Panc1 (cell line): ENCODE results near the gene C19orf47. TPM values are rescaled to one million over a fixed set of nuclear protein-coding genes. Genes with fewer than 3 reads are reported as not detected.

Source experiments
- ATAC-seq: fragments of 200-7000 bp; cut with Tn5 transposase; 2 replicates; pipeline ENCODE4 v1.9.1; 2020; ENCODE audit warnings: mild to moderate bottlenecking, moderate library complexity
- BruUV-seq: library from RNA; stranded (reverse); fragments of 400-500 nt; replicated peaks from 2 replicates; lab custom pipeline; 2021; lab: Mats Ljungman, UMichigan
- CTCF ChIA-PET: fragments of 300-600 bp; sonication (Branson Sonifier 250); formaldehyde crosslinking; loops from one replicate; lab custom pipeline; 2022; ENCODE audit warnings: antibody characterized with exemption; lab: Charles Lee
- POLR2A ChIA-PET: fragments of 300-600 bp; sonication (Branson Sonifier 250); formaldehyde crosslinking; loops from one replicate; lab custom pipeline; 2022; ENCODE audit warnings: antibody characterized with exemption; lab: Charles Lee
- DNase-seq: peaks from one replicate; pipeline ENCODE4 v3.0.0-alpha.2; 2010; ENCODE audit warnings: low read depth, low spot score
- H3K27ac ChIP-seq: 2 replicates; pipeline ENCODE4 v1.5.1; 2011; ENCODE audit warnings: mild to moderate bottlenecking, low read length, inconsistent platforms
- H3K27me3 ChIP-seq: fragments of 200-500 bp; sonication (Bioruptor generic); 2 replicates; pipeline ENCODE4 v1.6.0; 2014; ENCODE audit warnings: low read length, inconsistent platforms; ENCODE audit not compliant: control insufficient read depth, insufficient read depth
- H3K36me3 ChIP-seq: fragments of 200-500 bp; sonication (Bioruptor generic); 2 replicates; pipeline ENCODE4 v1.5.1; 2014; ENCODE audit warnings: inconsistent platforms, mild to moderate bottlenecking, low read length, moderate library complexity; ENCODE audit not compliant: control insufficient read depth, insufficient read depth
- H3K4me1 ChIP-seq: 2 replicates; pipeline ENCODE4 v1.5.1; 2011; ENCODE audit warnings: inconsistent platforms, mild to moderate bottlenecking, low read length, moderate library complexity; ENCODE audit not compliant: control insufficient read depth, insufficient read depth
- H3K4me3 ChIP-seq, 2 experiments: 2 replicates each; pipeline ENCODE4 v1.5.1; 2011 to 2012; ENCODE audit warnings: low read depth in 2 of 2, low read length in 2 of 2, mild to moderate bottlenecking in 2 of 2, inconsistent platforms in 1 of 2, moderate library complexity in 1 of 2
- H3K9me3 ChIP-seq: fragments of 200-500 bp; sonication (Bioruptor generic); 2 replicates; pipeline ENCODE4 v1.5.1; 2014; ENCODE audit warnings: low read depth, mild to moderate bottlenecking, inconsistent platforms, low read length, moderate library complexity; ENCODE audit not compliant: control insufficient read depth, insufficient read depth
- POLR2AphosphoS5 ChIP-seq: IDR thresholded peaks from 2 replicates; pipeline ENCODE4 v1.6.1; 2012; ENCODE audit warnings: mild to moderate bottlenecking, low read depth, low read length, moderate library complexity
- SIN3A ChIP-seq: IDR thresholded peaks from 2 replicates; pipeline ENCODE4 v1.6.1; 2012; ENCODE audit warnings: low read depth, mild to moderate bottlenecking, low read length, moderate library complexity, borderline replicate concordance; ENCODE audit not compliant: insufficient read depth
- TCF7L2 ChIP-seq: IDR thresholded peaks from 2 replicates; pipeline ENCODE4 v1.6.1; 2011; ENCODE audit warnings: mild to moderate bottlenecking, low read depth, low read length, inconsistent platforms
- in situ Hi-C: cut with HindIII; loops from 2 replicates; pipeline ENCODE4 v1.10.0; 2016; ENCODE audit warnings: low sequenced_read_pairs, low pct_unique_long_range_greater_than_20kb
- intact Hi-C: fragments of 100-400 bp; cut with micrococcal nuclease; formaldehyde crosslinking; loops from one replicate; pipeline ENCODE4 v1.10.0; 2022; ENCODE audit not compliant: unreplicated experiment
- total RNA-seq: library from RNA; stranded (reverse); gene quantifications from one replicate; pipeline ENCODE4 v1.2.1, GENCODE V29; 2021; ENCODE audit not compliant: unreplicated experiment
- TF ChIP-seq, protein P1 (sequence below), 2 experiments: IDR thresholded peaks; 2 replicates each; pipeline ENCODE4 v1.6.1; 2011 to 2012; ENCODE audit warnings: low read depth in 2 of 2, control low read depth in 1 of 2, low read length in 1 of 2, mild to moderate bottlenecking in 1 of 2, moderate library complexity in 1 of 2; ENCODE audit not compliant: insufficient read depth in 1 of 2
- TF ChIP-seq, protein P2 (sequence below): fragments of 450-650 bp; IDR thresholded peaks from 2 replicates; pipeline ENCODE4 v1.5.1; 2017; ENCODE audit warnings: mild to moderate bottlenecking

The C19orf47 gene
- total RNA-seq, 1 experiment from 2014 or later, result 29.0 TPM

DNA sequence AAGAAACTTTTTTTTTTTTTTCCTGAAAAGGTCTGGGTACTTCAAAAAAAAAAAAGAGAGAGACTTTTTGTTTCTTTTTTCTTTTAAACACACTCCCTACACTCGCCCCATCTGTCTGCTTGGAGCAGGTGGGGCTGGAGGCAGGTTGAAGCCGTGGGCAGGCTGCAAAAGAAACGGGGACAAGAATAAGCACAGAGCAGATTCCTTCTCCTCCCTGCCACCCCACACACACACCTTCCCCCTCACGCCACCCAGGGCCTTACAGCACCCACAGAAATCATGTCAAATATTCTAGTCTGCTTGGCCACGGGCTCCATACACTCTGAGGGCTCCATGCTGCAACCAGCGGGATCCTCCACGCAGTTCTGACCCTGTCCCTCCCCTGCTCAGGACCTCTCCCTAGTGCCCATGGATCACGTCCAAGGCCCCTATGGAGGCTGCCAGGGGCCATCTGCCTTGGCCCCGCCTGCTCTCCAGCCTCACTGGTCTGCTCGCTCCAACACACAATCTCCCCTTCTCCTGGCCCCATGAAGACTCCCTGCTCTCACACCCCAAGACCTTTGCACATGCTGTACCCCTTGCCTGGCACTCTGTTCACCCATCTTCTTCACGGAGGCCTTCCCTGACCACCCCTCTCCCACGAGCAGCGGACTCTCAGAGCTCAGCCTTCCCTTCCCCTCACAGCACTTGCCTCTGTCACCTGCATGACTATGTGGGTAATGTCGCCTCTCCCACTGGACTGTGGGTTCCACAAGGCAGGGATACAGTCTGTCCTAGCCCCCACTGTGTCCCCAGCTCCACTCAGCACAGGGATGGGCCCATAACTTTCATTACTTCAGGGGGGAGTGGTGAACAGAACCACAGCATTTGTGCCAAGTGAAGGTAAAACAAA, 74.5 kb downstream of the C19orf47 start:
- TSS peak; percentile 5 for BruUV-seq
- Histone ChIP-seq H3K4me1 (peaks cover 26% of the 10 kb centered on the region), H3K36me3 (no peaks in the 10 kb centered on the region), H3K27ac (no peak overlapping the region), H3K4me3 (no peak overlapping the region), H3K27me3 (no peaks in the 10 kb centered on the region), H3K9me3 (no peaks in the 10 kb centered on the region)
- TF ChIP-seq, protein P1, sequence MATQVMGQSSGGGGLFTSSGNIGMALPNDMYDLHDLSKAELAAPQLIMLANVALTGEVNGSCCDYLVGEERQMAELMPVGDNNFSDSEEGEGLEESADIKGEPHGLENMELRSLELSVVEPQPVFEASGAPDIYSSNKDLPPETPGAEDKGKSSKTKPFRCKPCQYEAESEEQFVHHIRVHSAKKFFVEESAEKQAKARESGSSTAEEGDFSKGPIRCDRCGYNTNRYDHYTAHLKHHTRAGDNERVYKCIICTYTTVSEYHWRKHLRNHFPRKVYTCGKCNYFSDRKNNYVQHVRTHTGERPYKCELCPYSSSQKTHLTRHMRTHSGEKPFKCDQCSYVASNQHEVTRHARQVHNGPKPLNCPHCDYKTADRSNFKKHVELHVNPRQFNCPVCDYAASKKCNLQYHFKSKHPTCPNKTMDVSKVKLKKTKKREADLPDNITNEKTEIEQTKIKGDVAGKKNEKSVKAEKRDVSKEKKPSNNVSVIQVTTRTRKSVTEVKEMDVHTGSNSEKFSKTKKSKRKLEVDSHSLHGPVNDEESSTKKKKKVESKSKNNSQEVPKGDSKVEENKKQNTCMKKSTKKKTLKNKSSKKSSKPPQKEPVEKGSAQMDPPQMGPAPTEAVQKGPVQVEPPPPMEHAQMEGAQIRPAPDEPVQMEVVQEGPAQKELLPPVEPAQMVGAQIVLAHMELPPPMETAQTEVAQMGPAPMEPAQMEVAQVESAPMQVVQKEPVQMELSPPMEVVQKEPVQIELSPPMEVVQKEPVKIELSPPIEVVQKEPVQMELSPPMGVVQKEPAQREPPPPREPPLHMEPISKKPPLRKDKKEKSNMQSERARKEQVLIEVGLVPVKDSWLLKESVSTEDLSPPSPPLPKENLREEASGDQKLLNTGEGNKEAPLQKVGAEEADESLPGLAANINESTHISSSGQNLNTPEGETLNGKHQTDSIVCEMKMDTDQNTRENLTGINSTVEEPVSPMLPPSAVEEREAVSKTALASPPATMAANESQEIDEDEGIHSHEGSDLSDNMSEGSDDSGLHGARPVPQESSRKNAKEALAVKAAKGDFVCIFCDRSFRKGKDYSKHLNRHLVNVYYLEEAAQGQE (IDR thresholded peaks at IDR 0.05; ENCODE audit: insufficient read depth in 1 of 2, low read depth in 2 of 2, low read length in 1 of 2), result no peak
- TF ChIP-seq, protein P2, sequence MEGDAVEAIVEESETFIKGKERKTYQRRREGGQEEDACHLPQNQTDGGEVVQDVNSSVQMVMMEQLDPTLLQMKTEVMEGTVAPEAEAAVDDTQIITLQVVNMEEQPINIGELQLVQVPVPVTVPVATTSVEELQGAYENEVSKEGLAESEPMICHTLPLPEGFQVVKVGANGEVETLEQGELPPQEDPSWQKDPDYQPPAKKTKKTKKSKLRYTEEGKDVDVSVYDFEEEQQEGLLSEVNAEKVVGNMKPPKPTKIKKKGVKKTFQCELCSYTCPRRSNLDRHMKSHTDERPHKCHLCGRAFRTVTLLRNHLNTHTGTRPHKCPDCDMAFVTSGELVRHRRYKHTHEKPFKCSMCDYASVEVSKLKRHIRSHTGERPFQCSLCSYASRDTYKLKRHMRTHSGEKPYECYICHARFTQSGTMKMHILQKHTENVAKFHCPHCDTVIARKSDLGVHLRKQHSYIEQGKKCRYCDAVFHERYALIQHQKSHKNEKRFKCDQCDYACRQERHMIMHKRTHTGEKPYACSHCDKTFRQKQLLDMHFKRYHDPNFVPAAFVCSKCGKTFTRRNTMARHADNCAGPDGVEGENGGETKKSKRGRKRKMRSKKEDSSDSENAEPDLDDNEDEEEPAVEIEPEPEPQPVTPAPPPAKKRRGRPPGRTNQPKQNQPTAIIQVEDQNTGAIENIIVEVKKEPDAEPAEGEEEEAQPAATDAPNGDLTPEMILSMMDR, result no peak
- TF ChIP-seq TCF7L2 (no peak), SIN3A (no peak), POLR2AphosphoS5 (no peak)
- ATAC-seq (peak; percentile 2), DNase-seq (no peak)
- ChIA-PET POLR2A (interaction anchor here (0.6 kb wide), 3 partner anchors 42 to 702 kb away, joined by 3 to 9 read pairs (median 6); no protein-coding TSS in a partner anchor), CTCF (interaction anchor here (0.5 to 7.0 kb wide), 4 partner anchors 31 to 930 kb away, joined by 3 to 99 read pairs (median 4); no protein-coding TSS in a partner anchor)
- intact Hi-C loops, result no loop called here
- in situ Hi-C loops, result no loop called here

DNA sequence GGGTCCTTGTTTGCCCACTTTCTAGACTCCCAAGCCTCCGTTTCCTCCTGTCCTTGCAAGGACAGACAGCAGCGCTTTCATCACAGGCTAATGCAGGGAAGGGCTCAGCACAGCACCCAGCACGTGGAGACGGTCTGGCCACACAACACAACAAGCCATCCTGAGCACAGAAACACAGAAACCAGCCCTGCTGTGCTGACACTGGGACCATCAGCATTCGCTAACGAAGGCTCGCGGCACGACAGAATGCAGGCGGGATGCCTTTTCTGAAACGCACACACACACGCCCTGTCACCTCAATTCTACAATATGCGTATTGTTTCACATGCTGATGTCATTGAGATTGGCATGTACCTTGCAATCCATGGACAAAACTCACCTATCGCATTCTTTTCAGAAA, 75.9 kb downstream of the C19orf47 start:
- ATAC-seq, result no peak
- H3K27me3 ChIP-seq, result no peaks in the 10 kb centered on the region
- H3K4me3 ChIP-seq, result no peak overlapping the region
- peaks cover 13% of the 10 kb centered on the region; the same call in 1 of the 2 replicates for H3K4me1 ChIP-seq
- in situ Hi-C loops, result no loop called here
- no TSS peak for BruUV-seq
- TF ChIP-seq, protein P2, result no peak
- TF ChIP-seq, protein P1 (IDR thresholded peaks at IDR 0.05; ENCODE audit: insufficient read depth in 1 of 2, low read depth in 2 of 2, low read length in 1 of 2), result no peak
- TF ChIP-seq POLR2AphosphoS5, result no peak
- no peak for TF ChIP-seq SIN3A
- TF ChIP-seq TCF7L2, result no peak
- DNase-seq, result no peak
- intact Hi-C loops, result no loop called here
- no peaks in the 10 kb centered on the region for H3K36me3 ChIP-seq
- no peak overlapping the region for H3K27ac ChIP-seq
- POLR2A ChIA-PET, result no interaction called here
- H3K9me3 ChIP-seq, result no peaks in the 10 kb centered on the region
- CTCF ChIA-PET, result interaction anchor here (8.6 kb wide), 1 partner anchor 33 kb away, joined by 68 read pairs; no protein-coding TSS in a partner anchor
